Activated naive CD8-positive, alpha-beta T cell treated with anti-CD3 and anti-CD28 coated beads, Interleukin-2, amount 50 U/mL, for 24 hours (primary cell): ENCODE results near the gene CALR3.
A peak's percentile ranks its signal among the peaks of the same experiment; 100 is the strongest.
"Not testable (repeated sequence)": the region's sequence is repeated elsewhere in the genome, so short reads cannot be mapped to it uniquely, and the experiment has no call there.

Source experiments
- ATAC-seq: fragments of 150-1000 bp; cut with Tn5 transposase; one replicate; pipeline ENCODE4 v1.10.0; 2021
- DNase-seq: peaks from one replicate; pipeline ENCODE4 v3.0.0; 2021
- H3K27ac Mint-ChIP-seq: one replicate; pipeline ENCODE4 v1.8.0; 2021; ENCODE audit warnings: mild to moderate bottlenecking, mixed read lengths
- H3K27me3 Mint-ChIP-seq: one replicate; pipeline ENCODE4 v1.8.0; 2021; ENCODE audit warnings: mixed read lengths
- H3K36me3 Mint-ChIP-seq: one replicate; pipeline ENCODE4 v1.8.0; 2021; ENCODE audit warnings: low read depth, mixed read lengths
- H3K4me1 Mint-ChIP-seq: one replicate; pipeline ENCODE4 v1.8.0; 2021; ENCODE audit warnings: mixed read lengths
- H3K4me3 Mint-ChIP-seq: one replicate; pipeline ENCODE4 v1.8.0; 2021; ENCODE audit warnings: mild to moderate bottlenecking, moderate library complexity, mixed read lengths
- H3K9me3 Mint-ChIP-seq: one replicate; pipeline ENCODE4 v1.8.0; 2021; ENCODE audit warnings: mixed read lengths

The CALR3 gene, protein sequence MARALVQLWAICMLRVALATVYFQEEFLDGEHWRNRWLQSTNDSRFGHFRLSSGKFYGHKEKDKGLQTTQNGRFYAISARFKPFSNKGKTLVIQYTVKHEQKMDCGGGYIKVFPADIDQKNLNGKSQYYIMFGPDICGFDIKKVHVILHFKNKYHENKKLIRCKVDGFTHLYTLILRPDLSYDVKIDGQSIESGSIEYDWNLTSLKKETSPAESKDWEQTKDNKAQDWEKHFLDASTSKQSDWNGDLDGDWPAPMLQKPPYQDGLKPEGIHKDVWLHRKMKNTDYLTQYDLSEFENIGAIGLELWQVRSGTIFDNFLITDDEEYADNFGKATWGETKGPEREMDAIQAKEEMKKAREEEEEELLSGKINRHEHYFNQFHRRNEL

DNA sequence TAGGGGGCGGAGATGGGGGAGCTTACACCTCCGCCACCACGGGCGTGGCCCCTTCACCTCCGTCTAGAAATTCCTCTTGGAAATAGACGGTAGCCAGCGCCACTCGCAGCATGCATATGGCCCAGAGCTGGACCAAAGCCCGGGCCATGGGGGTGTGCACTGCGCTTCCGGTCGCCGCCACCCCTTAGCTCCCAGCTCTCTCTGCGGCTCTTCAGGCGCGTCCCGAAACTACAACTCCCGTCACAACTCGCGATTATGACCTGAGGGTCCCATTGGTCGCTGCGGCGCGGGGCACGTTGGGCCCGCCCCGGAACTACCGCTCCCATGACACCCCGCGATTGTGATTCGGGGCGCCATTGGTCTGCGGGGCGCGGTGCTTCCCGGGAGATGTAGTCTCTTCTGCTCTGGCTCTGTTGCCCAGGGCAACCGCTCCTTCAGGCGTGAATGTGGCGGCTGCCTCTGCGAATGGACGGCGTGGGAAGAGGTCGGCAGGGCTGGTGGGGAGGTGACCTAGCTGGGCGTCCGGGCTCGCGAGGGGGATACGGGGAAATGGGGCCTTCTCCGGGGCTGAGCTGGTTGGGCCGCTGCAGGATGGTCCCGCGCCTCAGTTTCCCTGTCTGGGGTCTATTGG, at the start of gene CALR3, which contains the start of gene C19orf44:
CALR3 (minus strand) TSS at position 186 of the 631 bp plus-strand sequence; CDS start at position 148, 38 bp downstream.
C19orf44 (plus strand) TSS at position 413 of the 631 bp plus-strand sequence. CDS start 4,399 bp downstream, outside the sequence.
- Mint-ChIP-seq H3K4me1 (peaks cover 26% of the 10 kb centered on the region), H3K27ac (peak within 1 kb of the TSS; percentile 96), H3K4me3 (peak within 1 kb of the TSS; percentile 97), H3K27me3 (no peaks in the 10 kb centered on the region), H3K36me3 (peaks cover 3% of the 10 kb centered on the region), H3K9me3 (no peaks in the 10 kb centered on the region)
- ATAC-seq (peak; percentile 100), DNase-seq (peak; percentile 96)

DNA sequence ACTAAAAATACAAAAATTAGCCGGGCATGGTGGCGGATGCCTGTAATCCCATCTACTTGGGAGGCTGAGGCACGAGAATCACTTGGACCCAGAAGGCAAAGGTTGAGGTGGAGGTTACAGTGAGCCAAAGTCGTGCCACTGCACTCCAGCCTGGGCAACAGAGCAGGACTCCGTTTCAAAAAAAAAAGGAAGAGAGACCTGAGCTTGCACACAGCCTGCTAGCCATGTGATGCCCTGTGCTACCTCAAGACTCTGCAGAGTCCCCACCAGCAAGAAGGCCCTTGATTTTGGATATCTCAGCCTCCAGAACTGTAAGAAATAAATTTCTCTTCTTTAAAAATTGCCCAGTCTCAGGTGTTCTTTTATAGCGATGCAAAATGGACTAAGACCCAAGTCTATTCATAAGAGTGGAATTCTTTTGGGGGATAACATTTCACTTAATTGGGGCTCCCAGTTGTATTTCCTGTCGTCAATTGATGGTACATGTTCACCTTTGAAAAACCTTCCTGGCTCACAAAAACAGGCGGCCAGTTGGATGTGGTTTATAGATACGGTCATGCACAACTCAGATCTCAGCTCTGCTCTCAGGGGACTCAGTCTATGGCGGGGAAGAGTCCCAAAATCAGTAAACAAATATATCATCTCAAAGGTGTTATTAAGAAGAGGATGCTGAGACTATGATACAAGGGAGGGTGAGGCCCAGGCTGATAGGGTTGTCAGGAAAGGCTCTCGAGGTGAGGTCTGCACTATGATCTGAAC, 48.7 kb upstream of the CALR3 start:
- H3K27me3 Mint-ChIP-seq, result no peaks in the 10 kb centered on the region
- ATAC-seq, result no peak
- H3K4me1 Mint-ChIP-seq, result peaks cover 41% of the 10 kb centered on the region
- H3K9me3 Mint-ChIP-seq, result no peaks in the 10 kb centered on the region
- peak overlapping the region; percentile 22 for H3K27ac Mint-ChIP-seq
- DNase-seq, result no peak
- H3K36me3 Mint-ChIP-seq, result peaks cover 33% of the 10 kb centered on the region
- H3K4me3 Mint-ChIP-seq, result peak overlapping the region; percentile 58

DNA sequence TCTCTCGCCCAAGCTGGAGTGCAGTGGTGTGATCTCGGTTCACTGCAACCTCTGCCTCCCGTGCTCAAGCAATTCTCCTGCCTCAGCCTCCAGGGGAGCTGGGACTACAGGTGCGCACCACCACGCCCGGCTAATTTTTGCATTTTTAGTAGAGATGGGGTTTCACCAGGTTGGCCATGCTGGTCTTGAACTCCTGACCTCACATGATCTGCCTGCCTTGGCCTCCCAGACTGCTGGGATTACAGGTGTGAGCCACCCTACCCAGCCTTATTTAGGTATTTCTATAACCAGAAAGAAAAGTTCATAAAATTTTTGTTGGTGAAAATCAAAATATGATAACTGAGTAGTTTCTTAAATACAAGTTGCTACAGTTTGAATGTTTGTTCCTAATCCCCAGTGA, 47.8 kb upstream of the CALR3 start:
- Mint-ChIP-seq H3K4me1 (peaks cover 47% of the 10 kb centered on the region), H3K4me3 (peak overlapping the region; percentile 90), H3K36me3 (peaks cover 39% of the 10 kb centered on the region), H3K27ac (peak overlapping the region; percentile 90)
- not testable (repeated sequence) for DNase-seq, H3K27me3 Mint-ChIP-seq, H3K9me3 Mint-ChIP-seq, ATAC-seq

DNA sequence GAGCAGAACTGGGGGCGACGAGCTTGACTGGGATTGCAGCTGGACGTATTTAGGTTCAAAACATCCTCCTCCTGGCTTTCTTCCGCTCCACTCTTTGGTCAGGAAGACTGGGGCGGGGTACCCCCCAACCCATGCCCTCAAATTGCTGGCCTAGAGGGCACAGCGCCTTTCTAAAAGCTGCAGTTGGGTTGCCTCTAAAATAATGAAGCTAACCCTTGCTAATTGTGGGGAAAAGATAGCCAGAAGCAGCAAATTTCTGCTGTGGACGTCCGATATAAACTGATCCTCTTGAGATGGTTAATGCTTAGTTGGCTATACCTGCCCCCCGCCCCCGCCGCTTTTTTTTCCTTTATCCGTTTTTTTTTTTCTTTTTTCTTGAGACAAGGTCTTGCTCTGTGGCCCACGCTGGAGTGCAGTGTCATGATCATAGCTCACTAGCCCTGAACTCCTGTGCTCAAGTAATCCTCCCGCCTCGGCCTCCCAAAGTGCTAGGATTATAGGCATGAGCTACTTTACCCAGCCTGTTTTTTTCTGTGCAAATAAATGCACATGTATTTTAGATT, 47.0 kb upstream of the CALR3 start:
- H3K27me3 Mint-ChIP-seq, result no peaks in the 10 kb centered on the region
- H3K9me3 Mint-ChIP-seq, result no peaks in the 10 kb centered on the region
- H3K4me3 Mint-ChIP-seq, result peak overlapping the region; percentile 90
- H3K36me3 Mint-ChIP-seq, result peaks cover 46% of the 10 kb centered on the region
- H3K4me1 Mint-ChIP-seq, result peaks cover 54% of the 10 kb centered on the region
- DNase-seq (no peak), ATAC-seq (no peak)
- peak overlapping the region; percentile 90 for H3K27ac Mint-ChIP-seq

DNA sequence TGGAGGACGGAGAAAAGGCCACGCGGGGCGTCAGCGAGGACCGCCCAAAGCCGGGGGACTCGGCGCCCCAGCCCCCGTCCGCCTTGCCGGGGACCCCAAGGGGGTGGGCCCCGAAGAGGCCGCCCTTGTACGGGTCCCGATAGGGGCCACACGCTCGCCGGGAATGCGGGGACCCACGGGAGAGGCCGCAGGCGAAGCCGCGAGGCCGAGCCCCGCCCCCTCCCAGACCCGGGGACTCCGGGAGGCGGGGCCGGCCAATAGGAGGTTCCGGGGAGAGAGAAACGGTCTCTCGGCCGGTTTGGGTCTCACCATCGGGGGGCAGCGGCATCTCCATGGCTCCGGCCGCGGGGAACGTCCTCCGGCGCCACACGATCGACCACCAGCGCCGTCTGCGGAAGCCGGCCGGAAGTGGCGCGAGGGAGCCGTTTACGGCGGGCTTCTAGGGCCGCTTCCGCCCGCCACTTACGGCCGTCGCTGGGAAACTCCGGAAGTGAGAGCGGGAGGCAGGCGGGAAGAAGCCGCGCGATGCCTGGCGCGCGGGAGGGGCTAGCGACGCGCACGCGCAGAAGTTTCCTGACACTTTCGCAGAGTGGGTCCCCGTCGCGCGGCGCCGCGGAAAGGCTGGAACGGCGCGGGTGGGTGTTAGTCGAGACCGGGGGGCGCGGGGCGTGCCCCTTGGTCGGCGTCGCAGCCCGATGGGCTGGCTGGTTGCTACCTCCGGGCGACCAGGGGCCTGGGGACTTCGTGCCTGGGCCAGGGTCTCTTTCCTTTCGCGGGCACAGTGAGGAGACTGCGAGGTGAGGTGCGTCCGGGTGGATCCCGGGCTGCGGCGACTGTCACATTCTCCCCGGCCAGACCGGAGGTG, 46.3 kb upstream of the CALR3 start, which contains the start of gene CHERP:
CHERP (minus strand) TSS at position 393 of the 865 bp plus-strand sequence; CDS start at position 334, 59 bp downstream.
- Mint-ChIP-seq H3K4me1 (peaks cover 59% of the 10 kb centered on the region), H3K4me3 (peak within 1 kb of the TSS; percentile 90), H3K27me3 (no peaks in the 10 kb centered on the region), H3K36me3 (peaks cover 54% of the 10 kb centered on the region), H3K27ac (peak within 1 kb of the TSS; percentile 90), H3K9me3 (no peaks in the 10 kb centered on the region)
- ATAC-seq (peak; percentile 83), DNase-seq (peak; percentile 97)

DNA sequence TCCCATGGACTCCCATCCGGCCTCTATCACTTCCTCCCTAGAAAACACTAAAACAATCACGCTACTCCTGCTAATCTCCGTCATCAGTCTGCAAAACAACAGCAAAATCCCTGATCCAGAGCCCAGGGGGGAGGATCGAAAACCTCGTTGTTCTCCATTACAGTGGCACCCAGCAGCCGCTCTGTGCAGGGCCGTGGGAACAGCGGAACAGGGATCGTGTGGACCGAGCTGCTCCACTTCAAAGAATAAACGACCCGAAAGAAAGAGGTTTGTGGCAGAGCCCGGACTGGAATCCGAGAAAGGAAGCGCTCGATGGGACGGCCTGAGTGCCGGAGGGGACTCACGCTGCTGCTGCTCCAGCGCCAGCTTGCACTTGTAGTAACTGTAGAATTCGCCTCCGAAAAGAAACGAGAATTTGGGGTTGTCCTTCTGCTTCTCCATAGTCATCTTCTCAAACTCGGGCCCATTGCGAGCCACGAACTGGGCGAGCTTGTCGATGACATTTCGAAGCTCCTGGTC, 45.6 kb upstream of the CALR3 start:
- Mint-ChIP-seq H3K9me3 (no peaks in the 10 kb centered on the region), H3K4me3 (peak overlapping the region; percentile 90), H3K27ac (peak overlapping the region; percentile 86), H3K4me1 (peaks cover 60% of the 10 kb centered on the region), H3K36me3 (peaks cover 59% of the 10 kb centered on the region), H3K27me3 (no peaks in the 10 kb centered on the region)
- DNase-seq (no peak), ATAC-seq (no peak)

DNA sequence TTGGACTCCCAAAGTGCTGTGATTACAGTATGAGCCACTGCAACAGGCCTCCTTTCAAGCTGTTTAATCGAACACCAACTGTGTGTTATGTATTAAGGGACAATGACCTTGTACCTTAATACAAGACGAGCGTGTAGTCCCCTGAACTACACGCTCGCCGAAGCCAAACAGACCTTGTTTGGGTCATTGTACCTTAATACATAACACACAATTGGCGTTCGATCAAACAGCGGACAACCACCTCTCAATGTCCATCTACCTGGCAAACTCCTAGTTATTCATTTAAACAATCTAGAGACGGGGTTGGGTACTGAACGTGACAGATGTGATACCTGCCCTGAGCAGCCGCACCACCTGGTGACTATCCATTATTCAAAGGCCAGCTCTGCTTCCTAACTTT, 45.0 kb upstream of the CALR3 start:
- Mint-ChIP-seq H3K4me1 (peaks cover 60% of the 10 kb centered on the region), H3K27me3 (no peaks in the 10 kb centered on the region), H3K4me3 (peak overlapping the region; percentile 90), H3K9me3 (no peaks in the 10 kb centered on the region), H3K36me3 (peaks cover 62% of the 10 kb centered on the region), H3K27ac (peak overlapping the region; percentile 86)
- DNase-seq (no peak), ATAC-seq (no peak)

DNA sequence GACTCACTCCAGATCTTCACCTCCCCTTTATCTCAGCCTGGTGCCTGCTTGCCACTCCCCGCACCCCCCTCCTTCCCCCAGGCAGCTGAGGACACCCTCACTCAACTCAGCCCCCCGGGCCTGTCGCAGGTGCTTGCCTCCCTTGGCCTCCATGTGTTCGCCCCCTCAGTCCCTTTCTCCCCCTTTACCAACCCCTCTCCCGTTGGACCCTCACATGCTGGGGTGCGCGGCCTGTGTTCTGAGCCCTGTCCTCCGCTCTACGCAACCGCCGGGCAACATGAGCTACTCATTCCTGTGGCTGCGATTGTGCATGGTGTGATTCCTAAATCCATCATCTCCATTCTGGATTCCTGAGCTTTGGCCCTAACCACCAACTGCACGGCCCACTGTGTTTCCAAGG, 41.1 kb upstream of the CALR3 start:
- H3K4me1 Mint-ChIP-seq, result peaks cover 40% of the 10 kb centered on the region
- DNase-seq, result no peak
- H3K27me3 Mint-ChIP-seq, result no peaks in the 10 kb centered on the region
- ATAC-seq, result no peak
- H3K9me3 Mint-ChIP-seq, result no peaks in the 10 kb centered on the region
- H3K4me3 Mint-ChIP-seq, result no peak overlapping the region
- H3K27ac Mint-ChIP-seq, result no peak overlapping the region
- H3K36me3 Mint-ChIP-seq, result peaks cover 71% of the 10 kb centered on the region

DNA sequence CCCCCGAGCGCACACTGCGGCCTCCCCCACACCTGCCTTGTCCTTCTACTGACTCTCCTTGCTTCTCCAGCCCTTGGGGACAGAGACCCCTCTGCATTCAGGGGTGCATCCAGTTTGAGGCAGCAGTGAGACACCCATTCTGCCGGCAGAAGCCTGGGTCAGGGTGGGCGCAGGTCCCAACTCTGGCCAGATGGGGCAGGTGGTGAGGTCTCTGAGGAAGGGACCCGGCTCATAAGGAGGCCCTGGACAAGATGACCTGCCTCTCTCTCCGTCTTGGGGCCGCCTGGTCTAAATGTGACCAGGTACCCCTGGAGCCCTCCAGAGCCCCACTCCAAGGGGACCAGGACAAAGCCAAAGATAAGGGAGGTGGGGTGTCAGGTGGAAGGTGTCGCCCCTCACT, 40.2 kb upstream of the CALR3 start:
- H3K9me3 Mint-ChIP-seq, result no peaks in the 10 kb centered on the region
- no peaks in the 10 kb centered on the region for H3K27me3 Mint-ChIP-seq
- H3K4me3 Mint-ChIP-seq, result no peak overlapping the region
- H3K4me1 Mint-ChIP-seq, result peaks cover 33% of the 10 kb centered on the region
- DNase-seq, result no peak
- H3K27ac Mint-ChIP-seq, result no peak overlapping the region
- peaks cover 71% of the 10 kb centered on the region for H3K36me3 Mint-ChIP-seq
- ATAC-seq, result no peak

DNA sequence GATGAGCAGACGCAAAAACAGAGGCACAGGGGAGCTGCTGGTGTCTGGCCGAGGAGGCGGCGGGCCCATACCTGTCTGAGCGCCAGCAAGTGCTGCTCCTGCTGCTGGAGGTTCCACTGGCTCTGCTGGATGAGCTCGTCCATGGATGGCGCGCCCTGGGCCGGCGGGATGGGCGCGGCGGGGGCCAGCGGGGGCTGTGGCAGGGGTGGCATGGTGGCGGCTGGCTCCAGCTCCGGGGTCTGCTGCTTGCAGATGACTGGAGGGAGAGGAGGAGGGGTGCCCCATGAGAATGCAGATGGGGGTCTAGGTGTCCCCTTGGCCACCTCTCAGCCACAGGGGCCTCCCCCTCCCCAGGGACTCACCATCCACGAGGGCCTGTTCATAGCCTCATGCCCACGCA, 39.4 kb upstream of the CALR3 start:
- Mint-ChIP-seq H3K27me3 (no peaks in the 10 kb centered on the region), H3K9me3 (no peaks in the 10 kb centered on the region), H3K27ac (no peak overlapping the region), H3K36me3 (peaks cover 64% of the 10 kb centered on the region), H3K4me1 (peaks cover 26% of the 10 kb centered on the region), H3K4me3 (no peak overlapping the region)
- DNase-seq (no peak), ATAC-seq (no peak)

DNA sequence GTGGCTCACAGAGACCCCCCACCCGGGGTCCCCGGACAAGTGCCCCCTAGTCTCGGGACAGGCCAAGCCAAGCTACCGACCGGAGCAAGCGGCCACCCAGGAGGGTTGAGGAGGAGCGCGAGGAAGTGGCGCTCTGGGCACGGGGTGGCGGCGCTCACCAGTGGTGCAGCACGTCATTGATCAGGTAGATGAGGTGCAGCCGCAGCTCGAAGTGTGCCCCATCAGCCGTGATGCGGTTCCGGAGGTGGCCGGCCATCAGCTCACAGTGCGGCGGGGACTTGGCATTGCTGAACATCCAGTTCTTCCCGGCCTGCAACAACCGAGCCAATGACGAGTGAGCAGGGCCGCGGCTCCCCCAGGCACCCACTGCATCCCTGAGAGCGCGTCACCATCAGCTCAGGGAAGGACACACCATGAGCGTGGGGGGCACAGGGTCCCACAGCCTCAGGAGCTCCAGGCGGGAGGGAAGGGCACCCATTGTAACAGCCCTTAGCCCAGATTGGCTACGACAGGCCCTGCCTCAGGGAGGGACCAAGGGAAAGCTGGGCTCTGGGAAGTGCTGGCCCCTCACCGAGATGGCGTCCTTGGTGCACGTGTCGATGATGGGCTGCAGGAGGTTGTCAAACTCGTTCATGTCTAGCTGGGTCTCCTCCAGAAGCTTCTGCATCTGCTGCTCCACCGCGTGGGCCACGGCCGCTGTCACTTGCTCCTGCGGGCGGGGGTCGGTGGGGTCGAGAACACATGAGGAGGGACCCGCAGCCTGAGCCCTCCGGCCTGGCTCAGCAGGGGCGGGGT, 36.7 kb upstream of the CALR3 start:
- H3K4me1 Mint-ChIP-seq, result peaks cover 4% of the 10 kb centered on the region
- H3K27ac Mint-ChIP-seq, result no peak overlapping the region
- H3K36me3 Mint-ChIP-seq, result peaks cover 57% of the 10 kb centered on the region
- ATAC-seq (no peak), DNase-seq (no peak)
- H3K4me3 Mint-ChIP-seq, result no peak overlapping the region
- no peaks in the 10 kb centered on the region for H3K9me3 Mint-ChIP-seq
- H3K27me3 Mint-ChIP-seq, result no peaks in the 10 kb centered on the region

DNA sequence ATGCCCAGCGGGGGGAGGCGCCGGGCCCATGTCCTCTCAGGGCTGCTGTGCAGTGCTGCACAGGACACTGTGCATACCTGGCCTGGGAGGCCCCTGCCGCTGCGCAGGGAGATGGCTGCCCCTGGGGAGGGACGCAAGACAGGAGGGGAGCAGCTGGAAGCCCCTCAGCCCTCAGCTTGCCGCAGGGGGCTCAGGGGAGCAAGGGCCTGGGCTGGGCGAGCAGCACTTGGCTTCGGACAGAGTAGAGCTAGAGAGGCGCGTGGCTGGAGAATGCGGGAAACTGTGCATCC, 35.4 kb upstream of the CALR3 start:
- H3K27ac Mint-ChIP-seq, result no peak overlapping the region
- H3K4me3 Mint-ChIP-seq, result no peak overlapping the region
- H3K27me3 Mint-ChIP-seq, result no peaks in the 10 kb centered on the region
- DNase-seq, result no peak
- no peaks in the 10 kb centered on the region for H3K4me1 Mint-ChIP-seq
- ATAC-seq, result no peak
- peaks cover 48% of the 10 kb centered on the region for H3K36me3 Mint-ChIP-seq
- no peaks in the 10 kb centered on the region for H3K9me3 Mint-ChIP-seq
